ENCODE measurements around the gene MED27. TPM values are rescaled to one million over a fixed set of nuclear protein-coding genes. Genes with fewer than 3 reads are reported as not detected.

Gene MED27
- total RNA-seq, 1 donor from 2014 or later: 17.7 TPM

DNA sequence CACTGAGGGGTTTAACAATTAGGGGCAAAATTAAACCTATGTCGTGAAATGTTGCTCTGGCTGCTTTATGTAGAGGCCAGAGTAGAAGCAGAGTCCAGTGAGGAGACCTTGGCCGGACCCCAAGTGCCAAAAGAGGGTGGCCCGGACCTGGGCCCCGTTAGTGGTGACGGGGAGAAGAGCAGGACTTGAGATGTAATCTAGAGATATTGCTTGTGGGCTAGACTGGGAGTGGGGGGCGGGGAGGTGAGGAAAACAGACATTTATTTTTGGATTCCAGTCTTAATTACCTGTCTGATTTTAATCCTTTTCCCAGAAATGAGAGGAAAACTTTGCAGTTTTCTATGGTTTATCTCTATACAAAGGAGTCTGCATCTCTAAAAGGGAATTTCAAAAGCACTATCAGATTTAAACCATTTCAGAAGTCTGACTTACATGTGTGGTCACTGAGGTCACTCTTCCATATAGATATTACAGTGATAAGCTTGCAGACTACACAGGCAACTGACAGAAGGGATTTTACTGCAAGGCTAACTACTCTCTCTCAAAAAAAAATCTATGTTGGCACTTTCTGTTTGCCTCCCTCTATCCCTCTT lies 108.1 kb downstream of the MED27 start:
- TF ChIP-seq POLR2A (IDR thresholded peaks at IDR 0.05) (no peak), POLR2AphosphoS5 (IDR thresholded peaks at IDR 0.05; ENCODE audit: insufficient read depth in 1 of 2, low read depth in 1 of 2) (no peak)
- TF ChIP-seq, protein P1, sequence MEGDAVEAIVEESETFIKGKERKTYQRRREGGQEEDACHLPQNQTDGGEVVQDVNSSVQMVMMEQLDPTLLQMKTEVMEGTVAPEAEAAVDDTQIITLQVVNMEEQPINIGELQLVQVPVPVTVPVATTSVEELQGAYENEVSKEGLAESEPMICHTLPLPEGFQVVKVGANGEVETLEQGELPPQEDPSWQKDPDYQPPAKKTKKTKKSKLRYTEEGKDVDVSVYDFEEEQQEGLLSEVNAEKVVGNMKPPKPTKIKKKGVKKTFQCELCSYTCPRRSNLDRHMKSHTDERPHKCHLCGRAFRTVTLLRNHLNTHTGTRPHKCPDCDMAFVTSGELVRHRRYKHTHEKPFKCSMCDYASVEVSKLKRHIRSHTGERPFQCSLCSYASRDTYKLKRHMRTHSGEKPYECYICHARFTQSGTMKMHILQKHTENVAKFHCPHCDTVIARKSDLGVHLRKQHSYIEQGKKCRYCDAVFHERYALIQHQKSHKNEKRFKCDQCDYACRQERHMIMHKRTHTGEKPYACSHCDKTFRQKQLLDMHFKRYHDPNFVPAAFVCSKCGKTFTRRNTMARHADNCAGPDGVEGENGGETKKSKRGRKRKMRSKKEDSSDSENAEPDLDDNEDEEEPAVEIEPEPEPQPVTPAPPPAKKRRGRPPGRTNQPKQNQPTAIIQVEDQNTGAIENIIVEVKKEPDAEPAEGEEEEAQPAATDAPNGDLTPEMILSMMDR (IDR thresholded peaks at IDR 0.05): no peak
- intact Hi-C loops (cut with DNase I): no loop called here
- H3K9me3 ChIP-seq: no peaks in the 10 kb centered on the region
- no peak for DNase-seq (ENCODE audit: extremely low spot score in 2 of 2)
- H3K36me3 ChIP-seq: no peaks in the 10 kb centered on the region
- H3K4me1 ChIP-seq: peaks cover 8% of the 10 kb centered on the region
- no peaks in the 10 kb centered on the region for H3K27me3 ChIP-seq
- H3K4me3 ChIP-seq: no peak overlapping the region
- no peak overlapping the region for H3K27ac ChIP-seq

GRCh38 chr9:131969469-131969989 lies 110.1 kb downstream of the MED27 start:
- intact Hi-C loops (cut with DNase I): no loop called here
- H3K36me3 ChIP-seq: no peaks in the 10 kb centered on the region
- no peaks in the 10 kb centered on the region for H3K4me1 ChIP-seq
- no peaks in the 10 kb centered on the region for H3K9me3 ChIP-seq
- DNase-seq (ENCODE audit: extremely low spot score in 2 of 2): no peak
- no peak overlapping the region for H3K4me3 ChIP-seq
- no peaks in the 10 kb centered on the region for H3K27me3 ChIP-seq
- no peak overlapping the region for H3K27ac ChIP-seq
- TF ChIP-seq, protein P1 (IDR thresholded peaks at IDR 0.05): no peak
- TF ChIP-seq POLR2A (IDR thresholded peaks at IDR 0.05) (no peak), POLR2AphosphoS5 (IDR thresholded peaks at IDR 0.05; ENCODE audit: insufficient read depth in 1 of 2, low read depth in 1 of 2) (no peak)

- no peaks in the 10 kb centered on the region for H3K36me3 ChIP-seq
- no peak for TF ChIP-seq POLR2AphosphoS5 (IDR thresholded peaks at IDR 0.05; ENCODE audit: insufficient read depth in 1 of 2, low read depth in 1 of 2)
- no peak for TF ChIP-seq POLR2A (IDR thresholded peaks at IDR 0.05)
- TF ChIP-seq, protein P1 (IDR thresholded peaks at IDR 0.05): no peak
- intact Hi-C loops (cut with DNase I): no loop called here
- no peaks in the 10 kb centered on the region for H3K27me3 ChIP-seq
- no peaks in the 10 kb centered on the region for H3K4me1 ChIP-seq
- H3K4me3 ChIP-seq: no peak overlapping the region
- H3K9me3 ChIP-seq: no peaks in the 10 kb centered on the region
- no peak for DNase-seq (ENCODE audit: extremely low spot score in 2 of 2)
- no peak overlapping the region for H3K27ac ChIP-seq
Observed at GRCh38 chr9:131968632-131969031, 111.0 kb downstream of the MED27 start.

- Histone ChIP-seq H3K4me1 (no peaks in the 10 kb centered on the region), H3K27ac (no peak overlapping the region), H3K36me3 (no peaks in the 10 kb centered on the region), H3K27me3 (no peaks in the 10 kb centered on the region), H3K9me3 (no peaks in the 10 kb centered on the region), H3K4me3 (no peak overlapping the region)
- no peak for DNase-seq (ENCODE audit: extremely low spot score in 2 of 2)
- TF ChIP-seq POLR2A (IDR thresholded peaks at IDR 0.05): no peak
- intact Hi-C loops (cut with DNase I): no loop called here
Observed at GRCh38 chr9:131965841-131966240, 113.8 kb downstream of the MED27 start.

GRCh38 chr9:131965103-131965502 lies 114.6 kb downstream of the MED27 start:
- Histone ChIP-seq H3K36me3 (no peaks in the 10 kb centered on the region), H3K9me3 (no peaks in the 10 kb centered on the region), H3K27ac (no peak overlapping the region), H3K4me1 (no peaks in the 10 kb centered on the region), H3K4me3 (no peak overlapping the region), H3K27me3 (no peaks in the 10 kb centered on the region)
- intact Hi-C loops (cut with DNase I): no loop called here
- no peak for DNase-seq (ENCODE audit: extremely low spot score in 2 of 2)
- no peak for TF ChIP-seq POLR2AphosphoS5 (IDR thresholded peaks at IDR 0.05; ENCODE audit: insufficient read depth in 1 of 2, low read depth in 1 of 2)
